HCT116 (cell line): ENCODE measurements around the gene HIVEP3.

ENCODE experiments used
- CTCF ChIP-seq, 3 experiments: fragments of 200-600 bp in 1 of 3; sonication (generic) in 1 of 3; IDR thresholded peaks in 2 of 3; conservative IDR thresholded peaks in 1 of 3; 2 replicates each; pipeline ENCODE4 v1.5.1; 2012 to 2017; ENCODE audit warnings: low read depth in 2 of 3, low read length in 2 of 3, antibody characterized with exemption in 1 of 3, borderline replicate concordance in 1 of 3, control low read depth in 1 of 3, mild to moderate bottlenecking in 1 of 3, mixed read lengths in 1 of 3, mixed run types in 1 of 3, moderate library complexity in 1 of 3; ENCODE audit not compliant: insufficient read depth in 1 of 3
- REST ChIP-seq: IDR thresholded peaks from 2 replicates; pipeline ENCODE4 v1.6.1; 2012; ENCODE audit warnings: low read depth

- TF ChIP-seq CTCF (IDR thresholded peaks at IDR 0.05 in 2 of 3, conservative IDR thresholded peaks at IDR 0.05 in 1 of 3; ENCODE audit: borderline replicate concordance in 1 of 3, insufficient read depth in 1 of 3, low read depth in 2 of 3, low read length in 2 of 3), result no peak
- no peak for TF ChIP-seq REST
Observed at GRCh38 chr1:41958015-41958673, 39.4 kb upstream of the HIVEP3 start.
